HEK293 (cell line): ENCODE data around the gene ONECUT2.

Experiments
- CTCF ChIA-PET: fragments of 350-600 bp; formaldehyde crosslinking; extraction: SDS; loops from one replicate; lab custom pipeline; 2021; ENCODE audit warnings: antibody characterized with exemption; lab: Yijun Ruan, JAX
- POLR2A ChIA-PET: fragments of 300-600 bp; formaldehyde crosslinking; extraction: SDS; loops from one replicate; lab custom pipeline; 2020; ENCODE audit warnings: antibody characterized with exemption, inconsistent platforms; lab: Yijun Ruan, JAX
- H3K27ac ChIP-seq: fragments of 200-500 bp; sonication (Bioruptor generic); 2 replicates; pipeline ENCODE4 v1.5.1; 2014; ENCODE audit warnings: low read depth, low read length, control low read depth, inconsistent platforms; ENCODE audit errors: extremely low read depth
- H3K36me3 ChIP-seq, 2 experiments: fragments of 200-500 bp in 1 of 2; sonication (Bioruptor generic) in 1 of 2; 1 replicate in 1 of 2; 2 replicates in 1 of 2; pipeline ENCODE4 v1.5.1; 2014 to 2017; ENCODE audit warnings: inconsistent platforms in 2 of 2, low read length in 2 of 2; ENCODE audit not compliant: control insufficient read depth in 2 of 2, insufficient read depth in 1 of 2
- H3K4me1 ChIP-seq: fragments of 200-500 bp; sonication (Bioruptor generic); 2 replicates; pipeline ENCODE4 v1.5.1; 2014; ENCODE audit warnings: mild to moderate bottlenecking, low read length, inconsistent platforms; ENCODE audit not compliant: control insufficient read depth, insufficient read depth
- H3K4me3 ChIP-seq: 2 replicates; pipeline ENCODE4 v1.5.1; 2011; ENCODE audit warnings: low read depth, mild to moderate bottlenecking, control low read depth, low read length, moderate library complexity
- H3K9me3 ChIP-seq: fragments of 200-500 bp; sonication (Bioruptor generic); 2 replicates; pipeline ENCODE4 v1.5.1; 2014; ENCODE audit warnings: low read depth, low read length, inconsistent platforms; ENCODE audit not compliant: control insufficient read depth, insufficient read depth
- ATF2 ChIP-seq: fragments of 450-650 bp; formaldehyde crosslinking; IDR thresholded peaks from 2 replicates; pipeline ENCODE4 v1.5.1; 2016; ENCODE audit warnings: missing biosample characterization, missing genetic modification characterization, low read depth
- IKZF3 ChIP-seq: fragments of 450-650 bp; IDR thresholded peaks from 2 replicates; pipeline ENCODE4 v1.5.0; 2018; ENCODE audit warnings: missing biosample characterization, mild to moderate bottlenecking, missing genetic modification characterization, moderate library complexity
- ZIC2 ChIP-seq: fragments of 450-650 bp; formaldehyde crosslinking; IDR thresholded peaks from 2 replicates; pipeline ENCODE4 v1.5.1; 2016; ENCODE audit warnings: missing biosample characterization, missing genetic modification characterization
- ZNF148 ChIP-seq: fragments of 450-650 bp; formaldehyde crosslinking; IDR thresholded peaks from 2 replicates; pipeline ENCODE4 v1.5.0; 2017; ENCODE audit warnings: missing biosample characterization, missing genetic modification characterization, borderline replicate concordance
- ZNF341 ChIP-seq: fragments of 450-650 bp; formaldehyde crosslinking; IDR thresholded peaks from 2 replicates; pipeline ENCODE4; 2016; ENCODE audit warnings: low read depth, missing biosample characterization, missing genetic modification characterization
- ZNF37A ChIP-seq: fragments of 450-650 bp; IDR thresholded peaks from 2 replicates; pipeline ENCODE4 v1.5.1; 2018; ENCODE audit warnings: missing biosample characterization, missing genetic modification characterization
- ZNF692 ChIP-seq: fragments of 450-650 bp; formaldehyde crosslinking; IDR thresholded peaks from 2 replicates; pipeline ENCODE4 v1.5.1; 2016; ENCODE audit warnings: missing biosample characterization, missing genetic modification characterization
- ZNF776 ChIP-seq: fragments of 450-650 bp; formaldehyde crosslinking; IDR thresholded peaks from 2 replicates; pipeline ENCODE4 v1.5.0; 2017; ENCODE audit warnings: missing biosample characterization, missing genetic modification characterization, borderline replicate concordance
- TF ChIP-seq, protein P1 (sequence below): fragments of 450-650 bp; formaldehyde crosslinking; IDR thresholded peaks from 2 replicates; pipeline ENCODE4 v1.5.1; 2016; ENCODE audit warnings: missing biosample characterization, missing genetic modification characterization
- TF ChIP-seq, protein P2 (sequence below): fragments of 450-650 bp; formaldehyde crosslinking; IDR thresholded peaks from 2 replicates; pipeline ENCODE4 v1.5.1; 2017; ENCODE audit warnings: missing biosample characterization, mild to moderate bottlenecking, missing genetic modification characterization, moderate library complexity

The ONECUT2 gene

DNA sequence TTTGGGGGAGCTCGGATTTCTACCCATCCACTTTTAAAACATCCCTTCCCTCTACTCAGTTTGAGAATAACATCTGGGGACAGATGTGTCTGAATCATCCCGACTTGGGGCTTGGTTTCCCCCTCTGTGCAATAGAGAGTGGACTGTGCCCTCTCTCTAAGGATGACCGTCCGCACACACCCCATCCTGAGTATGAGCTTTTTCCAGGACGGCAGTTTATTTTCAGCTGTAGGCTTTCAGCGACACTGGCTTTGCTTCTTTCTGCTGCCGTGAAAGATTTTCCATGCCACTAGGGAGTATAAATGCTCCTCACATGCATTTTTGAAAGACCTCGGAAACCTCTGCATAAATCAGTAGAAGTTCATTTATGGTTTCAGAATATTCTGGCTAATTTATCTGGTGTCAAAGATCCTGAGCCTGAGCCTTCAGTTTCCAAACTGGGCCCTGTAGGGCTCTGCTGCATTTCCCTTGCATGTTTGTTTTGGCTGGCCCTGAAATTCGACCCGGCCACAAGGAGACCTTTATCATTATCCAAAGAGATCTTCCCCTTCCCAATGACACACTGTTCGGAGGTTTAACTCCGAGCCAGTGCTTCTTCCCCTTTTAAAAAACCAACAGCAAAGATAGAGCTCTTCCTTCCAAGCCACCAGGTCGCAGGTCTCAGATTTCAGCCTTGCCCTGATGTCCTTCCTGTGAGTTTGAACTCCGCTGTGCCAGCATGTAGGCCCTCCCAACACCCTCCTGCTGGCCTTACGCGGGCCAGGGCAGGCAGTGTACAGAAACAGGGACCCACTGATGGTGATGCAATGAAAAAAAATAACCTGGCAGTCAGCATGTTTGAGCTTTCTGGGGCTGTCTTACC lies 98.1 kb downstream of the ONECUT2 start:
- ChIA-PET CTCF (interaction anchor here (0.5 to 1.4 kb wide), 5 partner anchors 23 to 1716 kb away, joined by 3 to 4 read pairs (median 3); no protein-coding TSS in a partner anchor), POLR2A (interaction anchor here (1.3 kb wide), 1 partner anchor 882 kb away, joined by 3 read pairs; the partner anchor contains the start of gene WDR7)

More for the DNA sequence above, 98.1 kb downstream of the ONECUT2 start:
- Histone ChIP-seq H3K9me3 (no peaks in the 10 kb centered on the region), H3K4me3 (no peak overlapping the region), H3K4me1 (0 out of 2 replicates have a peak, but pooled peaks cover 4% of the 10 kb centered on the region), H3K27ac (no peak overlapping the region), H3K36me3 (no peaks in the 10 kb centered on the region)
- TF ChIP-seq IKZF3 (tag by site-specific recombination) = no peak
- TF ChIP-seq ZNF341 (tag by site-specific recombination) = peak; percentile 22; the same call in 1 of the 2 replicates
- TF ChIP-seq ZNF692 (tag by site-specific recombination) = peak; percentile 84
- TF ChIP-seq, protein P1, sequence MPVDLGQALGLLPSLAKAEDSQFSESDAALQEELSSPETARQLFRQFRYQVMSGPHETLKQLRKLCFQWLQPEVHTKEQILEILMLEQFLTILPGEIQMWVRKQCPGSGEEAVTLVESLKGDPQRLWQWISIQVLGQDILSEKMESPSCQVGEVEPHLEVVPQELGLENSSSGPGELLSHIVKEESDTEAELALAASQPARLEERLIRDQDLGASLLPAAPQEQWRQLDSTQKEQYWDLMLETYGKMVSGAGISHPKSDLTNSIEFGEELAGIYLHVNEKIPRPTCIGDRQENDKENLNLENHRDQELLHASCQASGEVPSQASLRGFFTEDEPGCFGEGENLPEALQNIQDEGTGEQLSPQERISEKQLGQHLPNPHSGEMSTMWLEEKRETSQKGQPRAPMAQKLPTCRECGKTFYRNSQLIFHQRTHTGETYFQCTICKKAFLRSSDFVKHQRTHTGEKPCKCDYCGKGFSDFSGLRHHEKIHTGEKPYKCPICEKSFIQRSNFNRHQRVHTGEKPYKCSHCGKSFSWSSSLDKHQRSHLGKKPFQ (tag by site-specific recombination) = no peak
- TF ChIP-seq ZNF776 (tag by site-specific recombination) = no peak
- TF ChIP-seq ZNF148 (tag by site-specific recombination) = no peak
- TF ChIP-seq, protein P2, sequence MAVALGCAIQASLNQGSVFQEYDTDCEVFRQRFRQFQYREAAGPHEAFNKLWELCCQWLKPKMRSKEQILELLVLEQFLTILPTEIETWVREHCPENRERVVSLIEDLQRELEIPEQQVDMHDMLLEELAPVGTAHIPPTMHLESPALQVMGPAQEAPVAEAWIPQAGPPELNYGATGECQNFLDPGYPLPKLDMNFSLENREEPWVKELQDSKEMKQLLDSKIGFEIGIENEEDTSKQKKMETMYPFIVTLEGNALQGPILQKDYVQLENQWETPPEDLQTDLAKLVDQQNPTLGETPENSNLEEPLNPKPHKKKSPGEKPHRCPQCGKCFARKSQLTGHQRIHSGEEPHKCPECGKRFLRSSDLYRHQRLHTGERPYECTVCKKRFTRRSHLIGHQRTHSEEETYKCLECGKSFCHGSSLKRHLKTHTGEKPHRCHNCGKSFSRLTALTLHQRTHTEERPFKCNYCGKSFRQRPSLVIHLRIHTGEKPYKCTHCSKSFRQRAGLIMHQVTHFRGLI = 0 out of 2 replicates have a peak, but pooled peaks have one; percentile 34
- no peak for TF ChIP-seq ATF2 (tag by site-specific recombination)
- TF ChIP-seq ZNF37A = no peak
- peak; percentile 42 for TF ChIP-seq ZIC2 (tag by site-specific recombination)
